Loucy (cell line): ENCODE measurements around the gene PPP6R1.

Experiments
- CTCF ChIP-seq: fragments of 200-600 bp; sonication (generic); conservative IDR thresholded peaks from 2 replicates; pipeline ENCODE4 v1.5.1; 2014; ENCODE audit warnings: mild to moderate bottlenecking, antibody characterized with exemption, low read length
- EZH2phosphoT487 ChIP-seq: fragments of 200-600 bp; IDR thresholded peaks from 2 replicates; pipeline ENCODE4 v1.6.1; 2018; ENCODE audit warnings: antibody characterized with exemption, mild to moderate bottlenecking, moderate library complexity, borderline replicate concordance

GRCh38 chr19:55242517-55242916 is 16.3 kb downstream of the PPP6R1 start:
- no peak for TF ChIP-seq EZH2phosphoT487
- TF ChIP-seq CTCF, result no peak
